GM18526 (cell line): ENCODE data around the gene MEIOSIN.

Source experiments
- POLR2A ChIP-seq: IDR thresholded peaks from 3 replicates; pipeline ENCODE4 v1.6.1; 2011; ENCODE audit not compliant: insufficient read length; ENCODE audit errors: extremely low read depth

MEIOSIN gene

GRCh38 chr19:45794627-45795026 is 61.4 kb downstream of the MEIOSIN start:
- no peak for TF ChIP-seq POLR2A

GRCh38 chr19:45798995-45799517 is 65.8 kb downstream of the MEIOSIN start:
- no peak for TF ChIP-seq POLR2A

- no peak for TF ChIP-seq POLR2A
These were observed 66.9 kb downstream of the MEIOSIN start for GRCh38 chr19:45800070-45800553.

GRCh38 chr19:45801603-45802175 is 68.5 kb downstream of the MEIOSIN start:
- TF ChIP-seq POLR2A = no peak

GRCh38 chr19:45804140-45804958 is 71.1 kb downstream of the MEIOSIN start:
- no peak for TF ChIP-seq POLR2A

GRCh38 chr19:45804959-45805230 is 71.7 kb downstream of the MEIOSIN start:
- TF ChIP-seq POLR2A = no peak

GRCh38 chr19:45805719-45806118 is 72.5 kb downstream of the MEIOSIN start:
- TF ChIP-seq POLR2A = no peak

GRCh38 chr19:45809643-45810159 is 76.5 kb downstream of the MEIOSIN start:
- no peak for TF ChIP-seq POLR2A

GRCh38 chr19:45812297-45812696 is 79.1 kb downstream of the MEIOSIN start:
- no peak for TF ChIP-seq POLR2A
